OCI-LY3 (cell line): ENCODE results near the gene NPPB.

Experiments
- H2AFZ ChIP-seq: fragments of 200-600, 300-600 bp; shearing (Covaris generic); 2 replicates; pipeline ENCODE4 v1.6.0; 2014; ENCODE audit warnings: antibody characterized with exemption, low read depth, low read length
- H3K27ac ChIP-seq: fragments of 200-600, 300-600 bp; sonication (generic); 2 replicates; pipeline ENCODE4 v1.5.1; 2014; ENCODE audit warnings: mild to moderate bottlenecking, low read length, moderate library complexity, mixed read lengths
- H3K27me3 ChIP-seq: fragments of 200-600, 300-600 bp; sonication (generic); 2 replicates; pipeline ENCODE4 v1.6.1; 2014; ENCODE audit warnings: low read depth, low read length, mixed read lengths
- H3K36me3 ChIP-seq: fragments of 200-600, 300-600 bp; sonication (generic); replicated peaks from 2 replicates; pipeline ENCODE3; 2014; ENCODE audit warnings: low read depth, low read length, mixed read lengths
- H3K4me1 ChIP-seq: fragments of 300-600, 200-600 bp; sonication (generic); 2 replicates; pipeline ENCODE4 v1.6.1; 2014; ENCODE audit warnings: low read length, mixed read lengths
- H3K4me2 ChIP-seq: fragments of 200-600, 300-600 bp; sonication (generic); 2 replicates; pipeline ENCODE4 v1.6.1; 2014; ENCODE audit warnings: low read length, mixed read lengths
- H3K4me3 ChIP-seq: fragments of 300-600, 200-600 bp; sonication (generic); 2 replicates; pipeline ENCODE4 v1.5.1; 2014; ENCODE audit warnings: antibody characterized with exemption, mild to moderate bottlenecking, low read length, moderate library complexity
- H3K79me2 ChIP-seq: fragments of 300-600, 200-600 bp; shearing (Covaris generic); 2 replicates; pipeline ENCODE4 v1.6.1; 2014; ENCODE audit warnings: mild to moderate bottlenecking, low read length, mixed read lengths
- H3K9ac ChIP-seq: fragments of 300-600, 200-600 bp; shearing (Covaris generic); 2 replicates; pipeline ENCODE4 v1.6.0; 2014; ENCODE audit warnings: mild to moderate bottlenecking, low read length, moderate library complexity
- H3K9me3 ChIP-seq: fragments of 200-600, 300-600 bp; shearing (Covaris generic); 2 replicates; pipeline ENCODE4 v1.6.1; 2014; ENCODE audit warnings: low read length, mixed read lengths; ENCODE audit not compliant: insufficient read depth
- H4K20me1 ChIP-seq: fragments of 200-600, 300-600 bp; sonication (generic); 2 replicates; pipeline ENCODE4 v1.6.1; 2016; ENCODE audit warnings: low read length, mixed read lengths; ENCODE audit not compliant: insufficient read depth
- EZH2phosphoT487 ChIP-seq: fragments of 200-600 bp; shearing (Covaris generic); IDR thresholded peaks from 2 replicates; pipeline ENCODE4 v1.6.1; 2018; ENCODE audit warnings: antibody characterized with exemption, mixed run types, low read depth
- TF ChIP-seq, protein P1 (sequence below): fragments of 200-600, 300-600 bp; sonication (generic); IDR thresholded peaks from 2 replicates; pipeline ENCODE4 v1.5.1; 2014; ENCODE audit warnings: antibody characterized with exemption, low read length, low read depth

NPPB gene

GRCh38 chr1:11885916-11886315 is 27.2 kb upstream of the NPPB start:
- H3K4me2 ChIP-seq: no peak overlapping the region
- no peak for TF ChIP-seq EZH2phosphoT487
- TF ChIP-seq, protein P1, sequence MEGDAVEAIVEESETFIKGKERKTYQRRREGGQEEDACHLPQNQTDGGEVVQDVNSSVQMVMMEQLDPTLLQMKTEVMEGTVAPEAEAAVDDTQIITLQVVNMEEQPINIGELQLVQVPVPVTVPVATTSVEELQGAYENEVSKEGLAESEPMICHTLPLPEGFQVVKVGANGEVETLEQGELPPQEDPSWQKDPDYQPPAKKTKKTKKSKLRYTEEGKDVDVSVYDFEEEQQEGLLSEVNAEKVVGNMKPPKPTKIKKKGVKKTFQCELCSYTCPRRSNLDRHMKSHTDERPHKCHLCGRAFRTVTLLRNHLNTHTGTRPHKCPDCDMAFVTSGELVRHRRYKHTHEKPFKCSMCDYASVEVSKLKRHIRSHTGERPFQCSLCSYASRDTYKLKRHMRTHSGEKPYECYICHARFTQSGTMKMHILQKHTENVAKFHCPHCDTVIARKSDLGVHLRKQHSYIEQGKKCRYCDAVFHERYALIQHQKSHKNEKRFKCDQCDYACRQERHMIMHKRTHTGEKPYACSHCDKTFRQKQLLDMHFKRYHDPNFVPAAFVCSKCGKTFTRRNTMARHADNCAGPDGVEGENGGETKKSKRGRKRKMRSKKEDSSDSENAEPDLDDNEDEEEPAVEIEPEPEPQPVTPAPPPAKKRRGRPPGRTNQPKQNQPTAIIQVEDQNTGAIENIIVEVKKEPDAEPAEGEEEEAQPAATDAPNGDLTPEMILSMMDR: no peak
- H3K79me2 ChIP-seq: no peaks in the 10 kb centered on the region
- no peaks in the 10 kb centered on the region for H3K36me3 ChIP-seq
- H3K4me3 ChIP-seq: no peak overlapping the region
- no peak overlapping the region for H3K27ac ChIP-seq
- no peaks in the 10 kb centered on the region for H3K4me1 ChIP-seq
- H3K27me3 ChIP-seq: no peaks in the 10 kb centered on the region
- no peak overlapping the region for H2AFZ ChIP-seq
- H3K9me3 ChIP-seq: no peaks in the 10 kb centered on the region
- H4K20me1 ChIP-seq: no peaks in the 10 kb centered on the region
- no peak overlapping the region for H3K9ac ChIP-seq

- no peaks in the 10 kb centered on the region for H3K27me3 ChIP-seq
- no peak for TF ChIP-seq EZH2phosphoT487
- TF ChIP-seq, protein P1: no peak
- H3K79me2 ChIP-seq: no peaks in the 10 kb centered on the region
- H3K9ac ChIP-seq: no peak overlapping the region
- no peak overlapping the region for H3K4me3 ChIP-seq
- no peaks in the 10 kb centered on the region for H3K4me1 ChIP-seq
- H4K20me1 ChIP-seq: no peaks in the 10 kb centered on the region
- no peak overlapping the region for H3K27ac ChIP-seq
- no peaks in the 10 kb centered on the region for H3K9me3 ChIP-seq
- H2AFZ ChIP-seq: no peak overlapping the region
- H3K4me2 ChIP-seq: no peak overlapping the region
- H3K36me3 ChIP-seq: no peaks in the 10 kb centered on the region
Observed at GRCh38 chr1:11882814-11883538, 24.2 kb upstream of the NPPB start.

DNA sequence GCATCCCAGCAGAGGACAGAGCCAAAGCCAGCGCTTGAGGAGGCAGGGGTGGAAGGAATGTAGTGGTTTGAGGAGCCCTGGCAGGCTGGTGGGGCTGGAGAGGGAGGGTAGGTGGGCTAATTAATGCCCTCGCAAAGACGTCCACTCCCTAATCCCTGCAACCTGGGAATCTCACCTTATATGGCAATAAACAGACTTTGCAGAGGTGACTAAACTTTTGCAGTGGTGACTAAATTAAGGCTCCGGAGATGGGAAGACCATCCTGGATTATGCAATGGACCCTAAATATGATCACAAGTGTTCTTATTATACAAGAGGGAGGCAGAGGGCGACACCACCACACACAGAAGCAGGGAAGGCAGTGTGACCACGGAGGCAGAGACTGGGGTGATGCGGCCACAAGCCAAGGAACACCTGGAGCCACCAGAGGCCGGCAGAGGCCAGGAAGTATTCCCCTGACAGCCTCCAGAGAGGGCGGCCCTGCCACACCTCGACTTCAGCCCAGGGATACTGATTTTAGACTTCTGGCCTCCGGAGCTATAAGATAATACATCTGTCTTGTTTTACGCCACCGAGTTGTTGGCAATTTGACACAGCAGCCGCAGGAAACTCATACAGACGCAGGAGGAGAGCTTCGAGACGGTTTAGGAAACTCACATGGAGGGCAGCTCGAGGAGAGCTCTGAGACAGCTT is 23.1 kb upstream of the NPPB start:
- no peaks in the 10 kb centered on the region for H3K79me2 ChIP-seq
- H4K20me1 ChIP-seq: no peaks in the 10 kb centered on the region
- no peaks in the 10 kb centered on the region for H3K9me3 ChIP-seq
- no peak overlapping the region for H3K27ac ChIP-seq
- TF ChIP-seq, protein P1: no peak
- no peak for TF ChIP-seq EZH2phosphoT487
- no peak overlapping the region for H3K4me2 ChIP-seq
- no peak overlapping the region for H3K4me3 ChIP-seq
- no peaks in the 10 kb centered on the region for H3K27me3 ChIP-seq
- no peaks in the 10 kb centered on the region for H3K36me3 ChIP-seq
- H3K4me1 ChIP-seq: no peaks in the 10 kb centered on the region
- H2AFZ ChIP-seq: no peak overlapping the region
- H3K9ac ChIP-seq: no peak overlapping the region

- Histone ChIP-seq H3K79me2 (no peaks in the 10 kb centered on the region), H3K4me1 (no peaks in the 10 kb centered on the region), H3K9me3 (no peaks in the 10 kb centered on the region), H2AFZ (no peak overlapping the region), H3K27ac (no peak overlapping the region), H4K20me1 (no peaks in the 10 kb centered on the region), H3K4me3 (no peak overlapping the region), H3K27me3 (no peaks in the 10 kb centered on the region), H3K9ac (no peak overlapping the region), H3K4me2 (no peak overlapping the region), H3K36me3 (no peaks in the 10 kb centered on the region)
- TF ChIP-seq, protein P1: no peak
Observed at GRCh38 chr1:11880911-11881748, 22.4 kb upstream of the NPPB start.
